H1 (cell line): ENCODE data around the gene CELSR1. TPM values are rescaled to one million over a fixed set of nuclear protein-coding genes. Genes with fewer than 3 reads are reported as not detected.

Experiments
- CTCF ChIA-PET: fragments of 300-600 bp; sonication (Branson Sonifier 250); formaldehyde crosslinking; loops from one replicate; lab custom pipeline; 2021; ENCODE audit not compliant: partially characterized antibody; lab: Charles Lee
- POLR2A ChIA-PET: fragments of 300-600 bp; sonication (Branson Sonifier 250); formaldehyde crosslinking; loops from one replicate; lab custom pipeline; 2021; ENCODE audit warnings: inconsistent platforms; ENCODE audit not compliant: partially characterized antibody; lab: Charles Lee
- DNase-seq, 2 experiments: peaks; one replicate each; pipeline versions ENCODE4 v3.0.0 to v3.0.0-alpha.2; 2010 to 2022; ENCODE audit warnings: low spot score in 2 of 2, low read depth in 1 of 2, mixed read lengths in 1 of 2
- FAIRE-seq: peaks from 2 replicates; lab custom pipeline; 2011; peaks lifted over from hg19 to GRCh38; lab: Jason Lieb, UNC
- H2AFZ ChIP-seq: 2 replicates; pipeline ENCODE4 v1.8.1; 2012; ENCODE audit warnings: low read length, inconsistent platforms
- H2AK5ac ChIP-seq: 2 replicates; pipeline ENCODE4 v1.6.1; 2013; ENCODE audit warnings: low read depth, low read length
- H2BK120ac ChIP-seq: replicated peaks from 2 replicates; pipeline ENCODE3; 2013; ENCODE audit warnings: low read depth, low read length, inconsistent platforms
- H2BK12ac ChIP-seq: 2 replicates; pipeline ENCODE4 v1.6.1; 2013; ENCODE audit warnings: low read depth, low read length
- H2BK15ac ChIP-seq: 2 replicates; pipeline ENCODE4 v1.6.1; 2013; ENCODE audit warnings: low read length
- H2BK20ac ChIP-seq: 2 replicates; pipeline ENCODE4 v1.6.1; 2013; ENCODE audit warnings: low read length
- H2BK5ac ChIP-seq: 2 replicates; pipeline ENCODE4 v1.6.1; 2013; ENCODE audit warnings: low read depth, low read length
- H3K14ac ChIP-seq: 2 replicates; pipeline ENCODE4 v1.6.1; 2013; ENCODE audit warnings: inconsistent platforms; ENCODE audit not compliant: insufficient read length
- H3K18ac ChIP-seq: 2 replicates; pipeline ENCODE4 v1.6.1; 2013; ENCODE audit warnings: low read length; ENCODE audit errors: extremely low read depth
- H3K23ac ChIP-seq: 2 replicates; pipeline ENCODE4 v1.6.1; 2013; ENCODE audit warnings: inconsistent platforms; ENCODE audit not compliant: insufficient read length
- H3K23me2 ChIP-seq: 2 replicates; pipeline ENCODE4 v1.6.1; 2013; ENCODE audit warnings: low read depth, low read length
- H3K27ac ChIP-seq: 2 replicates; pipeline ENCODE4 v1.6.1; 2011; ENCODE audit warnings: low read depth, low read length, inconsistent platforms
- H3K27me3 ChIP-seq, 4 experiments: replicated peaks in 1 of 4; 1 replicate in 1 of 4; 2 replicates in 3 of 4; pipeline versions ENCODE4 v1.6.1 to v1.8.1; 2011 to 2013; ENCODE audit warnings: low read length in 3 of 4, mild to moderate bottlenecking in 3 of 4, inconsistent platforms in 2 of 4, mixed read lengths in 2 of 4, moderate library complexity in 1 of 4; ENCODE audit not compliant: control insufficient read depth in 3 of 4, insufficient read depth in 3 of 4; ENCODE audit errors: extremely low read depth in 1 of 4
- H3K36me3 ChIP-seq, 4 experiments: 2 replicates each; pipeline versions ENCODE4 v1.6.1 to v1.8.1; 2011 to 2013; ENCODE audit warnings: mild to moderate bottlenecking in 4 of 4, low read length in 3 of 4, moderate library complexity in 2 of 4, control low read depth in 1 of 4, inconsistent platforms in 1 of 4; ENCODE audit not compliant: insufficient read depth in 4 of 4, control insufficient read depth in 2 of 4
- H3K4ac ChIP-seq: replicated peaks from 2 replicates; pipeline ENCODE3; 2013; ENCODE audit warnings: low read length, low read depth, mixed read lengths, inconsistent platforms; ENCODE audit not compliant: insufficient read length
- H3K4me1 ChIP-seq, 4 experiments: replicated peaks in 1 of 4; 1 replicate in 1 of 4; 2 replicates in 3 of 4; pipeline versions ENCODE4 v1.6.1 to v1.8.1; 2011 to 2013; ENCODE audit warnings: low read length in 3 of 4, inconsistent platforms in 2 of 4, mixed read lengths in 1 of 4; ENCODE audit not compliant: insufficient read depth in 4 of 4, control insufficient read depth in 3 of 4
- H3K4me2 ChIP-seq, 2 experiments: 2 replicates each; pipeline versions ENCODE4 v1.6.1 to v1.8.1; 2011 to 2013; ENCODE audit warnings: low read depth in 2 of 2, low read length in 2 of 2, control low read depth in 1 of 2, inconsistent platforms in 1 of 2, mild to moderate bottlenecking in 1 of 2; ENCODE audit not compliant: insufficient read depth in 1 of 2
- H3K4me3 ChIP-seq, 4 experiments: fragments of 200-600, 300-600 bp in 1 of 4; sonication (generic), shearing (Covaris generic), sonication (Bioruptor Twin) in 1 of 4; 2 replicates each; pipeline versions ENCODE4 v1.5.1 to v1.8.1; 2011 to 2016; ENCODE audit warnings: low read length in 4 of 4, low read depth in 3 of 4, control low read depth in 2 of 4, inconsistent platforms in 2 of 4, mild to moderate bottlenecking in 2 of 4, mixed read lengths in 1 of 4, moderate library complexity in 1 of 4; ENCODE audit not compliant: insufficient read depth in 2 of 4; ENCODE audit errors: extremely low read depth in 1 of 4
- H3K56ac ChIP-seq: replicated peaks from 2 replicates; pipeline ENCODE3; 2013; ENCODE audit warnings: low read depth, mild to moderate bottlenecking, mixed read lengths, low read length, inconsistent platforms; ENCODE audit not compliant: insufficient read length
- H3K79me1 ChIP-seq: 2 replicates; pipeline ENCODE4 v1.6.1; 2013; ENCODE audit warnings: low read depth, low read length, control low read depth
- H3K79me2 ChIP-seq, 2 experiments: 2 replicates each; pipeline versions ENCODE4 v1.6.1 to v1.8.1; 2012 to 2013; ENCODE audit warnings: low read length in 2 of 2, mild to moderate bottlenecking in 2 of 2, inconsistent platforms in 1 of 2; ENCODE audit not compliant: insufficient read depth in 2 of 2, control insufficient read depth in 1 of 2
- H3K9ac ChIP-seq, 4 experiments: replicated peaks in 1 of 4; 1 replicate in 1 of 4; 2 replicates in 3 of 4; pipeline versions ENCODE4 v1.6.1 to v1.8.1; 2011 to 2013; ENCODE audit warnings: low read depth in 3 of 4, low read length in 3 of 4, control low read depth in 2 of 4, mild to moderate bottlenecking in 2 of 4, moderate library complexity in 2 of 4, inconsistent platforms in 1 of 4; ENCODE audit errors: extremely low read depth in 1 of 4
- H3K9me3 ChIP-seq, 2 experiments: 2 replicates each; pipeline versions ENCODE4 v1.6.1 to v1.8.1; 2012 to 2013; ENCODE audit warnings: mild to moderate bottlenecking in 2 of 2, moderate library complexity in 2 of 2, control low read depth in 1 of 2, inconsistent platforms in 1 of 2, low read depth in 1 of 2, low read length in 1 of 2, mixed read lengths in 1 of 2; ENCODE audit not compliant: insufficient read depth in 2 of 2
- H4K20me1 ChIP-seq, 2 experiments: replicated peaks in 1 of 2; 2 replicates each; pipeline versions ENCODE3 to v1.8.1; 2011 to 2013; ENCODE audit warnings: inconsistent platforms in 2 of 2, low read length in 2 of 2, mild to moderate bottlenecking in 1 of 2; ENCODE audit not compliant: insufficient read depth in 2 of 2, control insufficient read depth in 1 of 2
- H4K5ac ChIP-seq: 2 replicates; pipeline ENCODE4 v1.6.1; 2013; ENCODE audit warnings: low read length, low read depth, mixed read lengths, inconsistent platforms; ENCODE audit not compliant: insufficient read length
- H4K8ac ChIP-seq: 2 replicates; pipeline ENCODE4 v1.8.0; 2013; ENCODE audit warnings: mild to moderate bottlenecking, moderate library complexity, low read length, inconsistent platforms; ENCODE audit not compliant: insufficient read depth; ENCODE audit errors: extremely low read depth
- H4K91ac ChIP-seq: replicated peaks from 2 replicates; pipeline ENCODE3; 2013; ENCODE audit warnings: low read length, mixed read lengths, inconsistent platforms; ENCODE audit not compliant: insufficient read length
- BACH1 ChIP-seq: IDR thresholded peaks from 2 replicates; pipeline ENCODE4 v1.6.1; 2012; ENCODE audit warnings: low read length, improper control_type of control experiment
- EP300 ChIP-seq, 2 experiments: IDR thresholded peaks; 1 replicate in 1 of 2; 2 replicates in 1 of 2; pipeline ENCODE4 v1.6.1; 2011 to 2012; ENCODE audit warnings: low read depth in 2 of 2, low read length in 2 of 2, mild to moderate bottlenecking in 2 of 2, borderline replicate concordance in 1 of 2, inconsistent platforms in 1 of 2, moderate library complexity in 1 of 2
- GTF2F1 ChIP-seq: IDR thresholded peaks from 2 replicates; pipeline ENCODE4 v1.6.1; 2012; ENCODE audit warnings: low read depth, low read length, improper control_type of control experiment, borderline replicate concordance
- KDM4A ChIP-seq: IDR thresholded peaks from one replicate; pipeline ENCODE4 v1.7.1; 2012; ENCODE audit warnings: low read depth, mild to moderate bottlenecking, moderate library complexity, low read length, inconsistent platforms; ENCODE audit not compliant: severe bottlenecking
- KDM5A ChIP-seq: fragments of 200-600 bp; IDR thresholded peaks from 2 replicates; pipeline ENCODE4 v1.7.1; 2012; ENCODE audit warnings: mild to moderate bottlenecking, low read length, inconsistent platforms, mixed read lengths
- NRF1 ChIP-seq: IDR thresholded peaks from 2 replicates; pipeline ENCODE4 v1.6.1; 2011; ENCODE audit warnings: mild to moderate bottlenecking, low read depth, low read length, improper control_type of control experiment
- PHF8 ChIP-seq: fragments of 200-600 bp; sonication (generic); conservative IDR thresholded peaks from 2 replicates; pipeline ENCODE4 v1.7.1; 2012; ENCODE audit warnings: low read depth, mild to moderate bottlenecking, inconsistent platforms, low read length, moderate library complexity
- POLR2A ChIP-seq, 2 experiments: IDR thresholded peaks; 1 replicate in 1 of 2; 2 replicates in 1 of 2; pipeline ENCODE4 v1.6.1; 2011; ENCODE audit warnings: low read depth in 2 of 2, low read length in 2 of 2, mild to moderate bottlenecking in 2 of 2; ENCODE audit errors: control extremely low read depth in 1 of 2
- POU5F1 ChIP-seq: IDR thresholded peaks from 2 replicates; pipeline ENCODE4 v1.6.1; 2011; ENCODE audit warnings: low read depth, mild to moderate bottlenecking, low read length, moderate library complexity
- RNF2 ChIP-seq: fragments of 200-900, 300-1000 bp; sonication (generic); IDR thresholded peaks from 2 replicates; pipeline ENCODE4 v1.7.1; 2016; ENCODE audit warnings: borderline replicate concordance, low read depth, mild to moderate bottlenecking, antibody characterized with exemption, low read length; ENCODE audit not compliant: poor library complexity, severe bottlenecking; ENCODE audit errors: missing control alignments
- RXRA ChIP-seq: IDR thresholded peaks from 2 replicates; pipeline ENCODE4 v1.6.1; 2011; ENCODE audit warnings: low read depth, mild to moderate bottlenecking, low read length, moderate library complexity; ENCODE audit not compliant: insufficient read depth
- SIN3A ChIP-seq, 2 experiments: IDR thresholded peaks in 1 of 2; conservative IDR thresholded peaks in 1 of 2; 2 replicates each; pipeline ENCODE4 v1.6.1; 2011 to 2012; ENCODE audit warnings: low read length in 2 of 2, improper control_type of control experiment in 1 of 2, low read depth in 1 of 2, mild to moderate bottlenecking in 1 of 2
- SP4 ChIP-seq: IDR thresholded peaks from 2 replicates; pipeline ENCODE4 v1.6.1; 2012; ENCODE audit warnings: low read length, inconsistent platforms
- SRF ChIP-seq: IDR thresholded peaks from 2 replicates; pipeline ENCODE4 v1.6.1; 2011; ENCODE audit warnings: mild to moderate bottlenecking, low read depth, low read length, moderate library complexity
- YY1 ChIP-seq: IDR thresholded peaks from 2 replicates; pipeline ENCODE4 v1.6.1; 2011; ENCODE audit warnings: low read depth, mild to moderate bottlenecking, low read length
- whole genome bisulfite sequencing, 2 experiments: shearing (Covaris generic) in 1 of 2; methylation state at CpG; one replicate each; pipeline versions ENCODE4 v1.1.6 to v1.1.7; 2013 to 2015; ENCODE audit warnings: low lambda C conversion rate in 2 of 2, mixed read lengths in 2 of 2, inconsistent platforms in 1 of 2, low coverage in 1 of 2, missing lambda C conversion rate in 1 of 2; ENCODE audit not compliant: insufficient replicate concordance in 2 of 2, insufficient coverage in 1 of 2, insufficient read length in 1 of 2; ENCODE audit errors: extremely low coverage in 1 of 2, missing lambda C conversion rate in 1 of 2; 5-methylcytosine and 5-hydroxymethylcytosine counted together
- polyA plus RNA-seq, 7 experiments: library from polyadenylated mRNA; depleted of rRNA in 3 of 7; stranded (reverse) in 5 of 7; unstranded in 2 of 7; fragments of >200 nt in 5 of 7; fragments of 200-250 nt in 2 of 7; gene quantifications; 1 replicate in 5 of 7; 2 replicates in 1 of 7; 4 replicates in 1 of 7; pipeline versions ENCODE4 v1.2.1 to v1.2.3, GENCODE V29; 2011 to 2013; ENCODE audit warnings: missing spikeins in 2 of 7, mixed read lengths in 2 of 7
- total RNA-seq: library from RNA; stranded (reverse); fragmentation: NEBNext Ultra II Directional; extraction: Animal tissue kit (Norgen Biotek cat#: 25700); gene quantifications from 2 replicates; pipeline ENCODE4 v1.2.1, GENCODE V29; 2021

The CELSR1 gene
- total and polyA plus RNA-seq, 2 of the 8 experiments (the other 6 are each of a cell fraction or from before 2014, with no cell fraction given): 9.0 to 12.4 TPM

DNA sequence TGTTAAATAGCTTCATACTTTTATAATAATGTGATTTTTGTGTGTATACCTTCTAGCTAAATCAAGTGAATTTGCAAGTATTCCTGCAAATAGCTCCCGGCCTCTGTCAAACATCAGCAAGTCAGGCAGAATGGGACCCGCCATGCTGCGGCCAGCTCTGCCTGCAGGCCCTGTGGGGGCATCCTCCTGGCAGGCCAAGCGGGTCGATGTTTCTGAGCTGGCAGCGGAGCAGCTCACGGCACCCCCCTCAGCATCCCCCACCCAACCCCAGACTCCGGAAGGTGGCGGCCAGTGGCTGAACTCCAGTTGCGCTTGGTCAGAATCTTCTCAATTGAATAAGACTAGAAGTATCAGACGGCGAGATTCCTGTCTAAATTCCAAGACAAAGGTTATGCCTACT, 221.4 kb downstream of the CELSR1 start:
- Histone ChIP-seq H3K14ac (no peak overlapping the region), H3K27me3 (no peaks in the 10 kb centered on the region), H2BK120ac (no peak overlapping the region), H4K20me1 (peaks cover 0 to 10% of the 10 kb centered on the region in 2 experiments), H3K4me2 (no peak overlapping the region), H2BK20ac (no peak overlapping the region), H3K23me2 (no peaks in the 10 kb centered on the region), H4K91ac (no peak overlapping the region), H3K4me1 (no peaks in the 10 kb centered on the region), H3K36me3 (peaks cover 10 to 27% (median 17%) of the 10 kb centered on the region in 4 experiments; a peak in 6 of 8 replicates), H3K27ac (no peak overlapping the region), H4K8ac (no peak overlapping the region), H3K79me2 (no peaks in the 10 kb centered on the region), H2AFZ (no peak overlapping the region), H3K4me3 (no peak overlapping the region), H2BK5ac (no peak overlapping the region), H3K79me1 (peaks cover 5% of the 10 kb centered on the region; the same call in 1 of the 2 replicates), H2BK15ac (no peak overlapping the region), H3K9me3 (no peaks in the 10 kb centered on the region), H3K18ac (no peak overlapping the region), H4K5ac (no peak overlapping the region), H3K4ac (no peak overlapping the region), H3K56ac (no peak overlapping the region), H2BK12ac (no peak overlapping the region), H2AK5ac (no peak overlapping the region), H3K23ac (no peak overlapping the region), H3K9ac (no peak overlapping the region)
- ChIA-PET POLR2A (no interaction called here), CTCF (interaction anchor here (0.6 to 5.0 kb wide), 10 partner anchors 23 to 1444 kb away, joined by 3 to 30 read pairs (median 3); no protein-coding TSS in a partner anchor)
- FAIRE-seq: no peak
- 82% methylated on average over 12 of the region's 12 CpGs; no CpG with 5 or more reads in 1 of the 2 experiments for WGBS, 2 experiments
- DNase-seq: no peak
- TF ChIP-seq SRF: no peak
- TF ChIP-seq POU5F1: no peak
- TF ChIP-seq SP4: no peak
- no peak for TF ChIP-seq YY1
- TF ChIP-seq EP300 (IDR thresholded peaks at IDR 0.05; ENCODE audit: borderline replicate concordance in 1 of 2, low read depth in 2 of 2, low read length in 2 of 2): no peak
- no peak for TF ChIP-seq POLR2A (IDR thresholded peaks at IDR 0.05; ENCODE audit: control extremely low read depth in 1 of 2, low read depth in 2 of 2, low read length in 2 of 2)
- TF ChIP-seq BACH1: no peak
- TF ChIP-seq SIN3A (conservative IDR thresholded peaks at IDR 0.05 in 1 of 2, IDR thresholded peaks at IDR 0.05 in 1 of 2; ENCODE audit: low read depth in 1 of 2, low read length in 2 of 2): no peak
- no peak for TF ChIP-seq PHF8
- no peak for TF ChIP-seq RNF2
- no peak for TF ChIP-seq RXRA
- no peak for TF ChIP-seq KDM5A
- no peak for TF ChIP-seq GTF2F1
- TF ChIP-seq KDM4A: no peak
- no peak for TF ChIP-seq NRF1
